Left lung (tissue), 10 donors: ENCODE data around the gene CDC42BPA. TPM values are rescaled to one million over a fixed set of nuclear protein-coding genes. Genes with fewer than 3 reads are reported as not detected.
"Not testable (repeated sequence)": the region's sequence is repeated elsewhere in the genome, so short reads cannot be mapped to it uniquely, and the experiment has no call there.

Experiments used
- ATAC-seq: fragments of 200-7000 bp; cut with Tn5 transposase; one replicate; pipeline ENCODE4 v1.9.1; 2020; ENCODE audit warnings: moderate library complexity
- DNase-seq, 4 donors: peaks; one replicate each; pipeline ENCODE4 v3.0.0-alpha.2; 2013 to 2020
- H3K27ac ChIP-seq, 2 donors: fragments of 200-600 bp; sonication (generic) in 1 of 2; one replicate each; pipeline versions ENCODE4 v1.5.0 to v1.8.0; 2020 to 2021
- H3K27me3 ChIP-seq, 2 donors: fragments of 200-600 bp; sonication (generic) in 1 of 2; one replicate each; pipeline versions ENCODE4 v1.5.0 to v1.8.0; 2020 to 2021
- H3K36me3 ChIP-seq, 2 donors: fragments of 200-600 bp; sonication (generic) in 1 of 2; one replicate each; pipeline versions ENCODE4 v1.5.0 to v1.8.0; 2020 to 2021
- H3K4me1 ChIP-seq, 2 donors: fragments of 200-600 bp; one replicate each; pipeline ENCODE4 v1.8.0; 2021
- H3K4me3 ChIP-seq, 2 donors: fragments of 200-600 bp; sonication (generic) in 1 of 2; one replicate each; pipeline versions ENCODE4 v1.5.0 to v1.8.0; 2020 to 2021; ENCODE audit warnings: mild to moderate bottlenecking in 1 of 2
- H3K9me3 ChIP-seq, 2 donors: fragments of 200-600 bp; sonication (generic) in 1 of 2; one replicate each; pipeline versions ENCODE4 v1.5.0 to v1.8.0; 2020 to 2021
- CTCF ChIP-seq, 2 donors: fragments of 200-600 bp; sonication (generic) in 1 of 2; IDR thresholded peaks; one replicate each; pipeline versions ENCODE4 v1.5.0 to v1.8.0; 2021; ENCODE audit warnings: antibody characterized with exemption in 2 of 2
- intact Hi-C, 2 donors: fragments of 100-400 bp; cut with DNase I; formaldehyde crosslinking; loops; one replicate each; pipeline versions ENCODE4 v1.11.2 to v1.14.2; 2022
- polyA plus RNA-seq, 6 donors: library from polyadenylated mRNA; unstranded; fragments of 120-200 nt; gene quantifications; one replicate each; pipeline ENCODE4 v1.2.1, GENCODE V29; 2013; ENCODE audit not compliant: insufficient read length in 6 of 6
- total RNA-seq, 2 donors: library from RNA; stranded (reverse); fragmentation: NEBNext Ultra II Directional; extraction: Animal tissue kit (Norgen Biotek cat#: 25700); gene quantifications; one replicate each; pipeline ENCODE4 v1.2.1, GENCODE V29; 2021
- donor health status: DM: no; HTN: yes; CAD: no.
- donor health status: DM: no; HTN: no; CAD: no.

CDC42BPA gene
- total and polyA plus RNA-seq, 8 donors = 35.8 to 49.0 (median 43.4) TPM

GRCh38 chr1:227140376-227140775 is 177.9 kb downstream of the CDC42BPA start:
- intact Hi-C loops = no loop called here
- Histone ChIP-seq H3K9me3 (no peaks in the 10 kb centered on the region), H3K27me3 (no peaks in the 10 kb centered on the region), H3K27ac (no peak overlapping the region), H3K36me3 (peaks cover 0 to 18% of the 10 kb centered on the region in 2 donors), H3K4me3 (no peak overlapping the region), H3K4me1 (no peaks in the 10 kb centered on the region)
- ATAC-seq (no peak), DNase-seq (no peak)
- no peak for TF ChIP-seq CTCF (IDR thresholded peaks at IDR 0.05)

- intact Hi-C loops = no loop called here
- Histone ChIP-seq H3K4me1 (no peaks in the 10 kb centered on the region), H3K4me3 (no peak overlapping the region), H3K36me3 (no peaks in the 10 kb centered on the region), H3K27ac (no peak overlapping the region), H3K27me3 (no peaks in the 10 kb centered on the region), H3K9me3 (no peaks in the 10 kb centered on the region)
- no peak for TF ChIP-seq CTCF (IDR thresholded peaks at IDR 0.05)
- DNase-seq (no peak), ATAC-seq (no peak)
These were observed 182.0 kb downstream of the CDC42BPA start for GRCh38 chr1:227136210-227136820.

GRCh38 chr1:227134686-227135314 is 183.5 kb downstream of the CDC42BPA start:
- Histone ChIP-seq H3K4me1 (no peaks in the 10 kb centered on the region), H3K27ac (no peak overlapping the region), H3K36me3 (no peaks in the 10 kb centered on the region), H3K9me3 (no peaks in the 10 kb centered on the region), H3K4me3 (no peak overlapping the region), H3K27me3 (no peaks in the 10 kb centered on the region)
- DNase-seq (no peak), ATAC-seq (peak; percentile 21)
- no peak for TF ChIP-seq CTCF (IDR thresholded peaks at IDR 0.05)
- intact Hi-C loops = no loop called here

GRCh38 chr1:227132695-227133094 is 185.6 kb downstream of the CDC42BPA start:
- H3K4me3 ChIP-seq, H3K36me3 ChIP-seq, DNase-seq, H3K27me3 ChIP-seq, intact Hi-C loops, H3K27ac ChIP-seq, ATAC-seq, H3K9me3 ChIP-seq, H3K4me1 ChIP-seq: not testable (repeated sequence)

- H3K27ac ChIP-seq = no peak overlapping the region
- DNase-seq (peak in 1 of 4 donors; percentile 10), ATAC-seq (peak; percentile 24)
- H3K9me3 ChIP-seq = no peaks in the 10 kb centered on the region
- no peaks in the 10 kb centered on the region for H3K4me1 ChIP-seq
- TF ChIP-seq CTCF (IDR thresholded peaks at IDR 0.05) = peak; percentile 21 to 24
- H3K36me3 ChIP-seq = peaks cover 0 to 8% of the 10 kb centered on the region in 2 donors
- H3K4me3 ChIP-seq = no peak overlapping the region
- intact Hi-C loops = no loop called here
- H3K27me3 ChIP-seq = no peaks in the 10 kb centered on the region
These were observed 187.1 kb downstream of the CDC42BPA start for GRCh38 chr1:227131193-227131592.
